ENCODE measurements around the gene APIP.

- TF ChIP-seq CTCF (IDR thresholded peaks at IDR 0.05; ENCODE audit: low read length), result no peak
- no peak for TF ChIP-seq EZH2 (optimal IDR thresholded peaks at IDR 0.05; ENCODE audit: low read depth, low read length)
Measured at GRCh38 chr11:34856251-34856650, 59.9 kb downstream of the APIP start.
